Measurements from ENCODE around the gene HPS6.

HPS6 gene

DNA sequence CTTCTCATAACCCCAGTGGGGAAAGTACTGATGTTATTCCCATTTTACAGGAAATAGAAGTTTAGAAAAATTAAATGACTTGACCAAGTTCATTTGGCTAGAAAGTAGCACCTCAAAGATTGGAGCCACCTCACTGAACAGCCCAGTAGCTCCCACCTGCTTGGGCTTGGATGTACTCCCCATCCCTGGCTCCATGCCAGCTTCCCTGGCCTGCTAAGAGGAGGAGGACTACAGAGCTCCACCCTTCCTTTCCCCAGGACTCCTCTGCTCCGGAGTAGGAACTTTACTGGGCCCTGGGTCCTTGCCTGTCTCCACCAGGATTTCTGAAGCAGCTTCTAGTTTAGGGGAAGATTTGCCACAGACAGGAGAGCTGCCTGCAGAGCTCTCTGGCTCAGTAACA lies 3.1 kb downstream of the HPS6 start:
- no peak for DNase-seq (ENCODE audit: low read depth, low spot score)

DNA sequence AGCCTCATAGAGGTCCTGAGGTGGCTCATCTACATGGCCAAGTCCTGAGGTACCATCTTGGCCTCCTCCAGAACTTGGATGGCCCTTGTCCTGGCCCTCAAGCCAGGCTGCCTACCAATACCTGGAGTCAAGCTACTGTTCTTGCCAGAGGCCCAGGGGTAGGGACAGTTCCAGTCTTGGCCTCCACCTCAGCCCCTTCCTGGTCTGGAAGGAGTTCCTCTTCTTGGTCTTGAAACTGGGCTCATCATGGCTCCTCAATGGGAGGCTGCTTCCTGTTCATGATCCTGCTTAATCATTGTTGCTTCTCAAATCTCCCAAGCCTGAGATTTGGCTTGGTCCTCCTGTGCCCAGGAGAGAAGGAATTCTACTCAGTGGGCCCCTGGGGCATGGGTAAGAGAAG lies 3.9 kb downstream of the HPS6 start:
- DNase-seq (ENCODE audit: low read depth, low spot score): no peak

- no peak for DNase-seq (ENCODE audit: low read depth, low spot score)
These were observed 7.8 kb downstream of the HPS6 start for GRCh38 chr10:102072673-102073527.

DNA sequence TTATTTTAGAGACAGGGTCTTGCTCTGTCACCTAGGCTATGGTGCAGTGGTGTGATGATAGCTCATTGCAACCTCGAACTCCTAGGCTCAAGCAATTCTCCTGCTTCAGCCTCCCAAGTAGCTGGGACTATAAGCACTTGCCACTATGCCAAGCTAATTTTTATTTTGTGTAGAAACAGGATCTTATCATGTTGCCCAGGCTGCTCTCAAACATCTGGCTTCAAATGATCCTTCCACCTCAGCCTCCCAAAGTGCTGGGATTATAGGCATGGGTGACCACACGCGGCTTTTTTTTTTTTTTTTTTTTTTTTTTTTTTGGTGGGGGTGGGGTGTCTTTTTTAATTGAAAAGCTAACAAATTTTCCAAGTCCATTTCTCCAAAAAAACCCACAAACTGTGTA lies 18.4 kb downstream of the HPS6 start:
- no peak for DNase-seq (ENCODE audit: low read depth, low spot score)

GRCh38 chr10:102085336-102085735 lies 20.2 kb downstream of the HPS6 start:
- no peak for DNase-seq (ENCODE audit: low read depth, low spot score)

DNA sequence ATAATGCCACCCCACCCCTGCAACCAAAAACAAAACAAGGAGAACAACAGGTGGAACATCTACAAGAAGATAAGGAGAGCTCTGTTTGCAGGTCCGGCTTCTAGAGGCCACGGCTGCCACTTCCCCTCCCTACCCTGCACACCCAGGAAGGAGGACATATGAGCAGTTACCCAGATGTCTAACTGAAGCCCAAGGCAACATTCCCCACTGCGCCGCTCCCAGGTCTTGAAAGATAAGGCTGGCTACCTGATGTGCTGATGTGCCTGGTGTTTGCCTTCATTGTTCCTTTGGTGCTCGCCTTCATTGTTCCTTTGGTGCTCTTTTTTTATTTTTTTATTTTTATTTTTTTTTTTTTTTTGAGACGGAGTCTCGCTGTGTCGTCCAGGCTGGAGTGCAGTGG lies 21.0 kb downstream of the HPS6 start:
- DNase-seq (ENCODE audit: low read depth, low spot score): no peak

DNA sequence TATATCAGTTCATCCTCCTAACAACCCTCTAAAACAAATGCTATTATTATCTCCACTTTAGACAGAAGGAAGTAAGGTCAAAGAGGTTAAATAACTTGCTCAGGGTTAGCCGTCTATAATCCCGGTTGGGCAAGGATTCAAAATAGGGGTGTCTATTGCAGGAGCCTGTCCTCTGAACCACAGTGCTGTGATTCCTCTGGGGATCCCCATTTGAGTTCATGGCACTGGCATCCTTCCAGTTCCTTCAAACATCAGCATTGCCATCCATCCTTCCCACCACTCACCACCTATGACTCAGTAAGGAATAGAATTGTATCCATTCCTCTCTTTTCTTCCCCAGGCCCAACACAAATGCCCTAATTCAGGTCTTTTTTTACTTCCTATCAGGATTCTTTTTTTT lies 25.6 kb downstream of the HPS6 start:
- no peak for DNase-seq (ENCODE audit: low read depth, low spot score)

- no peak for DNase-seq (ENCODE audit: low read depth, low spot score)
These were observed 31.3 kb downstream of the HPS6 start for GRCh38 chr10:102096449-102096848.

GRCh38 chr10:102101152-102101551 lies 36.0 kb downstream of the HPS6 start:
- DNase-seq (ENCODE audit: low read depth, low spot score): no peak

DNA sequence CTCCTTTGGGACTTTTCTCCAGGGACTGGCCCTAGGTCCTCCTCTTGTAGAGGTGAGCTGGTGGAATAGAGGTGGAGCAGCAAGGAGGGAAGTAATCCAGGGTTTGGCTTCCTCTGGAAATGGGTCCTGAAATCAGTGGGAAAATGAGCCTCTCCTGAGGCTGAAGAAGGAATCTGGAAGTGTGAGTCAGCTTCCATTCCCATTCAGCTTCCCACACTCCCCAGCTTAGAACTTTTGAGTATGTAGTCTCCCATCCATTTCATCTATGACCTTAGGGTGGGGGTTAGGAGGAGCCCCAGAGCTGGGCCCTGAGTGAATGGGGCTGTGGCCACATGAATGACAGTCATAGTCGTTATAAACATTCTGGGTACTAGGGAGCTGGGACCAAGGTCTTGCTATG lies 37.3 kb downstream of the HPS6 start:
- DNase-seq (ENCODE audit: low read depth, low spot score): no peak

- DNase-seq (ENCODE audit: low read depth, low spot score): no peak
These were observed 41.8 kb downstream of the HPS6 start for GRCh38 chr10:102106998-102107397.

- no peak for DNase-seq (ENCODE audit: low read depth, low spot score)
These were observed 44.3 kb downstream of the HPS6 start for GRCh38 chr10:102109166-102110116.

DNA sequence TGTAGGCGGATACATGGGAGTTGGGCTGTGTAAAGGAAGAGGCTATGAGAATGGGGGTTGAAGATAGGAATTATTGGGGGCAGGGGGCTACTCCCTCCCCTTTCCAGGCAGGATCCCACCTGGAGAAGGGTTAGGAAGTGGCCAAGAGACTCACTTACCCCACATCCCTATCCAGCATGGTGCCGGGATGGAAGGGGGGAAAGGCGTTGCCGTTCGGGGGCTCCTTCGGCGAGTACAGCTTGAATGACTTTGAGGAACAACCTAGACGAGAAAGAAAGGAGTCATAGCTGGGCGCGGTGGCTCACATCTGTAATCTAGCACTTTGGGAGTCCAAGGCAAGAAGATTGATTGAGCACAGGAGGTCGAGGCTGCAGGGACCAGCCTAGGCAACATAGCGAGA lies 46.1 kb downstream of the HPS6 start:
- DNase-seq (ENCODE audit: low read depth, low spot score): no peak

- no peak for DNase-seq (ENCODE audit: low read depth, low spot score)
These were observed 47.2 kb downstream of the HPS6 start for GRCh38 chr10:102112210-102112817.

- no peak for DNase-seq (ENCODE audit: low read depth, low spot score)
These were observed 48.3 kb downstream of the HPS6 start for GRCh38 chr10:102113261-102113955.

- no peak for DNase-seq (ENCODE audit: low read depth, low spot score)
These were observed 49.1 kb downstream of the HPS6 start for GRCh38 chr10:102113956-102114857.

DNA sequence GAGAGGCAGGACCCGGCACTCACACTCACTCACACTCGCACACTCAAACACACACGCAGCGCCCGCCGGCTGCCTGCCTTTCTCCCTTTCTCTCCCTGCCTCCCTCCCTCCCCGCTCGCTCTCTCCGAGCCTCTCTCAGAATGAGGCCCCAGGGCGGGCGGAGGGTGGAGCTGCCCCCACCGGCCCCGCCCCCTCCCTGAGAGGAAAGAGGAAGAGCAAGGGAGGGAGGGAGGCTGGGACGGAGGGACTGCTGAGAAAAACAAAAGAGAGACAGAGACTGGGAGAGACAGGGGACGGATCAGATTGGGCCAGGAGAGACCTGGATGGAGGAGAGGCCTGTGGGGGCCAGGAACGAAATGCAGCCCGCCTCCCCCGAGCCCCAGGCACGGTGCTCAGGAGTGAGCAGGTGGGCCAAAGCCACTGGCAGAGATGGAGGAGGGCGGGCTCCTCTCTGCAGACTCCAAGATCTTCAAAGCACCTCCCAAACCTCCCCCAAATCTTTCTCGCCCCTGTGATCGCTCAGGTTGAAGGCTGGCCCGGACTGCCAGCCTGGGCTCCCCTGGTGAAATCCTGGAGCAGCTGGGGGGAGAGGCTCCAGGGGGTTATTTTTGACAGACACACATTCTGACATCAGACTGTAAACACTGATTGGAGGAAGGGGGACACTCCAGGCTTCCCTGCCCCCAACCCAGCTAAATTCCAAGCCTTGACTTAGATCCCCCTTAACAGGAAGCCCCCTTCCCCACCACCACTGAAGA lies 49.9 kb downstream of the HPS6 start:
- no peak for DNase-seq (ENCODE audit: low read depth, low spot score)

DNA sequence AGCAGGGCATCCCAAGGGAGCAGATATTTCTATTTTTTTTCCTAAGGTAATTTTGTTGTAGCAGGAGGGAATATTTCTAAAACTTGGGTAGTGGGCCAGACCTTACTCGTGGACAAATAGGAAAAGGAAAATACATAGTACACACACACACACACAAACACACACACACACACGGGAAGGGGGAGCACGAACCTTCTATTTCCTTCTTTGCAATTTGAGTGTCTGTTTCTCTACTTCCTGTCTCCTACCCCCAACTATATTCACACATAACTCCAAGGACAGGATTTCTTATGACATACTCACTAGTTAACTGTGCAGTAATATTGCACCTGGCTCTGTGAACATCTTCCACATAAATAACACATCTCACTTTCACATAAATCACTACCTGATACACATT lies 50.6 kb downstream of the HPS6 start:
- no peak for DNase-seq (ENCODE audit: low read depth, low spot score)

DNA sequence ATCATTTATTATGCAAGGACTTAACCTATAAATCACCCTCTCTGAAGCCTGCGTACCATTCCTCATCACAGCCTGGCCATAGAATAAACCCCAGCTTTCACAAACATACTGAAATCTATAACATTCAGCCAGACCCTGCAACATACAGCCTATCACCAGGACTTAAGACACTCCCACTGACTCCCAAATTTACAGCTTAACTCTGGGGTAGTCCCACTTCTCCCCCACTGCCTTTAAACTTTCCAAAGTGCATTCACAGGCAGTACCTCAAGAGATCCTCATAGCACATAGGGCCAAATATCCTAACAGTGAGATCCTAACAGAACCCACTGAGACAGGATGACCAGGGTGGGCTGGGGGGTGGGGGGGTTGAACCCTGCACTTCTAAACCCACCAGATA lies 51.5 kb downstream of the HPS6 start:
- no peak for DNase-seq (ENCODE audit: low read depth, low spot score)

All from smooth muscle cell of the brain vasculature (primary cell).